ENCODE results near the gene WFDC13.

- TF ChIP-seq CTCF (IDR thresholded peaks at IDR 0.05) (no peak), POLR2A (IDR thresholded peaks at IDR 0.05) (no peak)
Measured at GRCh38 chr20:45742596-45742995, 40.8 kb downstream of the WFDC13 start.
